SW 1271 (cell line): ENCODE results near the gene FCRL4.

ENCODE experiments used
- DNase-seq, 2 experiments: peaks; one replicate each; lab custom pipeline; 2025; lab: John Stamatoyannopoulos, UW

The FCRL4 gene

DNA sequence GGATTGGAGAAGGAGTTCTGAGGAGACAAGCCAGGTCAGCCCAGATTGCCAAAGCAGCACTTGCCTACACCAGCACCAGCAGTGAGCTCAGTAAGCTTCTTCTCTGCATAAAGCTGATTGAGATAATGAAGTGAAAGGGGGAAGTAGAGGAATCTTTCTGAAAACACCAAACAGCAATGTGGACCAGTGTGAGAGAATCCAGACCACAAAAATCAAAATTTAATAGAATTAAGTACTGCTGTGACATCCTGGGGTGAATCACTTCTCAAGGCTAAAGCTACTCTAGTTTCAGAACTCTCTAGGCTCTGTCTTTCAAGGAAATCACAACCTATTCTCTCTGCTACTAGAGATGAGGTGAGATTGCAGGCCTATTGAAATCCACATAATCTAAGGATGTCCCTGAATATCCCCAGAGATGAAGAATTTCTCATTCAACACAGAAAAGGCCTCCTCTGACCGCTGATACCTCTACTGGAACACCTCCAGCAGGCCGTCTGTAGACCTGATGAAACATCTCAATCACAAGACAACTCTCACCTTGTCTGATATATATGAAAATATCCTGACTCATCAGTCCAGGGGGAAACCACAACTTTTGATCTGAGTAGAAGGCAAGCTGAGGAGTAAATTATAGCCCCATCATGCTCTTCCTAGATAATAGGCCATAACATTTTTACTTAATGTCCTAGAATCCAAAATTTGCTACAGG, at the start of gene FCRL4:
Gene FCRL4 (minus strand): TSS at position 127 of the 709 bp plus-strand sequence. CDS start 141 bp downstream, outside the sequence.
- no peak for DNase-seq

DNA sequence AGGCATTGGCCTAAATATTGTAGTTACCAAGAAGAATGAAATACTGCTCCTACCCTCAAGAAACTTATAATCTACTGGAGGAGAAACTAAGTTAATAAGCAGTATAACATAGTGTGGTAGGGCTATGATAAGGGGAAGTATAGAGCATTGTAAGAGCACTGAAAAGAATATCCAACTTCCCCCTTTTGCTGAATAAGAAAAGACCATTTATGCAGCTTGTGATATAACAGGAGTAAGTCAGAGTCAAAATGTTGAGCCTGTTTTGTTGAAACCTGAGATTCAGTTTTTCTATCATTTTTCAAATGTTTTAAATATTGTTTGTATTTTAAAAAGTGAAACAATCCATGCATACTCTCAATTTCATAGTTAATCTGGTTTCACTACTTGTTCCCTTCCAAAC, 48.3 kb upstream of the FCRL4 start:
- no peak for DNase-seq

DNA sequence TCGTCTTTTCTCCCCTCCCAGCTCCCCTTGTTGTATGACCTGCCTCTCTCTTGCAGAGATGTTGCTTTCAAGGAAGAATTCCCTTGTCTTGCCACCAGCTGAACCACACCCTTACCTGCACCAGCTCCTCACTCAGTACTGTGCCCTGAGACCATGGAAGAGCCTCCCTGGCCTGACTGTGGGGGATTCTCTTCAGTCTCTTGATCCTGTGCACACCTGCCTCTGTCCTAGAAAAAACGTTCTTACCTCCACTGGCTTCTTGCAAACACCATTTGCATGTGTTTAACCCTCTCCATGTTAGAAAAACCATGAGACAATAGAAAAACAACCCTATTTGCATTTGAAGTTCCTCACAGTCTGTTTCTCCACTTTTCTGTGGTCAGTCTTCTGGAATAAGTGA, 43.3 kb upstream of the FCRL4 start:
- DNase-seq: no peak

DNA sequence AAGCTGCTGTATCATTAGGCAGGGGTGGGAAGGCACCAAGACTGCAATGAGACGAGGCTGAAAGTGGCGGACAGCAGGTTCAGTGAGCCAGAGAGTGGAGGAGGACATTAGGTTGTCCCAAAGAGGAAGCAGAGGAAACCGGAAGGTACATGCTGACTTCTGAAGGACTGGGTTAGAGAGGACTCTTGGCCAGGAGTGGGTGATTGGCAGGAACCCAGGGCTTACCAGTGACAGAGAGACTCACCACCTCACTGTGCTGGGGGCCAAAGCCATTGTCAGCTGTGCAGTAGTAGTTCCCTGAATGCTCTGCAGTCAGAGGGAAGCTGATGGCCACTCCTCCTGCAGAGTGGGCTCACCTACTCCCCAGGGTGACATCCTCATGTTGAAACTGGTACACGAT, 41.9 kb upstream of the FCRL4 start:
- no peak for DNase-seq

DNA sequence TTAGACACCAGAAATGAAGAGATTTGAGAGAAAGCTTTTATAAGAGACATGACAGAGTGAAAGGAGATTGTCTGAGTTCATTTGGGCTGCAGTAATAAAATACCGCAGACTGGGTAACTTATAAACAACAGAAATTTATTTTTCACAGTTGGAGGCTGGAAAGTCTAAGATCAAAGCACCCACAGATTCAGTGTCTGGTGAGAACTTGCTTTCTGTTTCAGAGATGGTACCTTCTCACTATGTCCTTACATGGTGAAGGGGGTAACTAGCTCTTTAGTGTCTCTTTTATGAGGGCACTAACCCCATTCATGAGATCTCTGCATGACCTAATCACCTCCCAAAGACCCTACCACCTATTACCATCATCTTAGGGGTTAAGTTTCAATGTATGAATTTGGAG, 30.9 kb upstream of the FCRL4 start:
- no peak for DNase-seq

DNA sequence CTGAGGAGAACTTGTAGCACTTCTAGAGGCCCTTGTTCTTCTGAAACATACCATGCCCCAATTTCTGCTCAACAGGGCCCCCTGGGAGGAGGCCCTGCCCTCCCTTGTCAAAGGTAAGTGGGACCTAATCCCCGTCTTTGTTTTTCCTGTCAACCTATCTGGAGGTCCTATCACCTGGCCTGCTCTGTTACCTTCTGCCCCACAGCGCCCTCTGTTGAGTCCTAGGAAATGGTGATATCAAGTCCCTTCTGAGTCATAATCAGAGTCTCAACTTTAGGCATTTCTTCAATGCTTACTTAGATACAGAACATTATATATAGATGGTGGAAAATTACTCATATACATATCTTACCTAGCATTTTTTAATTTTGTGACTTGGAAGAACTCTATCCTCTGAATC, 28.2 kb upstream of the FCRL4 start:
- no peak for DNase-seq

DNA sequence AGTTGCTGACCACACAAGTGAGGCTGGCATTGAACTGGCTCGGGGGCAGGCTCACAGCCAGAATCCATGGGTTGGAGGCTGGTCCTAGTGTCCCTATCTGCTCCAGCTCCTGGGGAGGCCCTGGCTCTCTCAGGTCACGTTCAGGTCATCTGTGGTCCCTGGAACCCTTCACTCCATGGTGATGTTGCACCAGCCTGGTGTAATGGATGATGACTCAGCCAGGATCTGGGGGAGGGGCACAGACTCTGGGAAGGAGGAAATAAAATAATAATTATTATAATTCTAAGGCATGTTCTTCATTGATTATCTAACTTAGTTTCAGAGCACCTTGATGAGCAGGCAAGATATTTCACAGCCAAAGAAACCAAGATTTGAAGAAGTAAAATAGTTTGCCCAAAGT, 26.6 kb upstream of the FCRL4 start:
- no peak for DNase-seq

DNA sequence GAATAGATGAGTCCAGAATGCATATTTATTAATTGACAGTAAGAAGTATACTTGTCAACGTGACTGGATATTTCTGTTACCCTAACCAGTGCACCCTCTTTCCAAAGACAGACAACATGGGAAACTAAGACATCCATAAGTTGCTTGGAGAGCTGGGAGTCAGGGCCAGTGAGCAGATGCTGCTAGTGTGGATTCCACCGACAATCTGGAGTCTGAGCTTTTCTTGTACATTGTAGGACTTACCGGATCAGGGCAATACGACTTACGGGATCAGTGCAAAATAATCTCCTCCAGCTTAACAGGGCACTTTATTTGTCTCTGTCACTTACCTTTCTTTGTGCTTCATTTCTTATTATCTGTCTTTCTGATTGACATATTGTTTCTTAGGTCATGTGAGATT, 24.6 kb upstream of the FCRL4 start:
- no peak for DNase-seq

DNA sequence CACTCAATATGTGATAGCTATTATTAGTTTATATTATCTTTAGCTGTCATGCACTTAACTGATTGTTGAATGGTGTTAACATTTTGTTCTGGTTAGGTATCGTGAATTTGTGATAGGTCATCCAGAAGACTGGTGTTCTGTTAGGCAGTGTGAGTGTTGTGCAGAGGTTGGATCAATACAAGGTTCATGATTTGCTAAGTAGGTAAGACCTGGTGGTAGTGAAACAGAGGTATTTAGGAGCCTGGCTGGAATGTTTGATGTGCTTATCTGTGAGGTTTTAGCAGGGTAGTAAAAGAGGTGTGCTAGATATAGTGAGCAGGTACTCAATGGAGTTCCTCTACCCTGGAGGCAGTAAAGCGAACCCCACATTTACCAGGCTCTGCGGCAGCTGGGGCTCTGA, 20.3 kb upstream of the FCRL4 start:
- no peak for DNase-seq

DNA sequence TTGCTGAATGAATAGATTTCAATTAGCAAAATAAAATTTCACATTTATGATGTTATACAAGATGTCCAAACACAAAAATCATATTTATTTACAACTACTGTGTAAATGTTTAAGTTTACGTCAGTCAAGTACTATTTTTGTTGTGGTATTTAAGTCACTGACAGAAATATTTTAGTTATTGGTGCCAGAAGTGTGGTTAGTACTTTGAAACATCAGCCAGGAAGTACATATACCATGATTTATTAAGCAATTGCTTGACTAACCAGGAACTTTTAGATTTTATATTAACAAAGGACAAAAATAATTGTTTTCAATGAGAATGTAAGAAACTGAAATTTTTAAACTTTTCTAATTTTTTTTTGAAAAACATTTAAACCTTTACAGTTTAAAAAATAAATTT, 2.4 kb upstream of the FCRL4 start:
- no peak for DNase-seq

DNA sequence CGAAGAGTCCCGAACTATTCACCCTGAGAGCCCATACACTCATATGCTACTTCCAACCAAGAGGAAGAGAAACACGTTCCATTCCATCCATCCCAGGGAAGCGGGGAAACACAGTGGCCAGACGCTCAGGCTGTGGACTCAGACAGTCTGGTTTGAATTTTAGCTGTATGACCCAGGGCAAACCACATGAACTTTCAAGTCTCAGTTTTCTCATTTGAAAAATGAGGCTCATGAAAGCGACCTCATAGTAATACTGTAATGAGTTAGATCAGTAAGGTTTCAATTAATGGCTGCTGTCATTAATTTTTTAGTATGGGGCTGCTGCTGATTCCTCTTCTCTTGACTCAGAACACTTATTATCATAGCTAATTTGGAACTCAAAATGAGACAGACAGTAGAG, 1.5 kb downstream of the FCRL4 start:
- no peak for DNase-seq

DNA sequence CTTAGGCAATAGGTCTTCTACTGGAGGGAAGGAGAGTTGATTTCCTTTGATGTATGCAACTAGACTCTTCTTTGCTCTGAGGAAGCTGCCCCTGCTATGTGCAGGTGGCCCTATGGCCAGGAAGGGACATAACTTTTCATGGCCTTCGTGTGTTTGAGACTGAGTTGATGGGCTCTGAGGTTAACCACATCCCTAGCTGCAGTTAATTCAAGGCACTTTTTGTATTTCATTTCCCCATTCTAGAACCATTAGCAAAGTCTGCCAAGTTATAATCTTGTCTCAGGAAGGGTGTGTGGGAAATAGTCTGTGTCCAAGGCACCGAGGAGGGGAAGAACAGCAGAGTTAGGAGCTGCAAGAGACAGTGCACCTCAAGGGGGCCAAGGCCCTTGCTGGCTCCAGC, 2.5 kb downstream of the FCRL4 start:
- DNase-seq: no peak

DNA sequence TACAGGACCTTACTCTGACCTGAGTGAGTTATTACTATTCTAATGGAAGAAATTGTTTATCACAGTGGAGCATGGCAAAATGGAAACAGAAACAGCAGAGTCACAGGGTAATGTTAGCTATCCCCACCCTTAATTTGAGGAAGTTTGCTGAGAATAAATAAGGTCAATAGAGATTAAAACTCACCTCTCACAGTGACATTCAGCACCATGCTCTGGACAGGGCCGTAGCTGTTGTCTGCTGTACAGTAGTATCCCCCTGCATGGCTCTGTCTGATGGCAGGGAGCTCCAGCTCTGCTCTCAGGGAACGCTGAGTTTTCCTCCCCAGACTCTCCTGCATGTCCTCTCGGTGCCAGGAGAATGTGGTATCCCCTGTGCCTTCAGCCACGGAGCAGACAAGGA, 11.9 kb downstream of the FCRL4 start:
- DNase-seq: no peak

DNA sequence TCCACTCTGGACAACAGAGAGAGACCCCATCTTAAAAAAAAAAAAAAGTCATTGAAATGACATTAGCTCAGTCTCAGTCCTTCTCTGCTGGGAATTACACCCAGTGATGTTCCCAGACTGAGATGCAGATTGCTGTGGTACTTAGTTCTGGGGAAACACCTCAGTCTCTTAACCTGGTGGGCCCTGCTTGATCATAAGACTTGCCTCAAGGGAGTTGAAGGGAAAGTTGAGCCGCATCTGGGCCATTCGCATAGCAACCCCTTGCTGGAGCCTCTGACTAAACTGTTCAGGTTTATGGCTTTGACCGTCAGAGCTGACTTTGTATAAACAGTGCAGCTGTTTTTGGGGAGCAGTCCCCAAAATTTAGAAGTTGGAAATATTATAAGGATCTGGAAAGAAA, 13.4 kb downstream of the FCRL4 start:
- no peak for DNase-seq

DNA sequence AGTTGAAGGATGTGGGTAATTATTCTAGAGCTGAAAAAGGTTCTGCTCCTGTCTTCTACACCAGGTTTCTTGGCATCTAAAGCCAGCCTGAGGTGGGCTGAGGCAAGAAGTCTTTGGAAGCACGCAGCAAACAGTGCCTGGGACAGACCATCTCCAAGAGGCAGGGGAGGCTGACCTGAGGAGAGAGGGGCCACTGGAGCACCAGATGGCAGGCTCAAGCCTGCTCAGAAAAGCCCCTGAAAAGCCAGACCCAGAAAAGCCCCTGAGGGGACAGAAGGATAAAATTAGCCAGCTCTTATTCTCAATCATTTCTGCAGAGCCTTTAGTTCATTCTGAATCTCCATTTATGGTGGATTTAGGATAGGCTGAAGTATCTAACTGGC, 17.1 kb downstream of the FCRL4 start:
- DNase-seq: no peak

DNA sequence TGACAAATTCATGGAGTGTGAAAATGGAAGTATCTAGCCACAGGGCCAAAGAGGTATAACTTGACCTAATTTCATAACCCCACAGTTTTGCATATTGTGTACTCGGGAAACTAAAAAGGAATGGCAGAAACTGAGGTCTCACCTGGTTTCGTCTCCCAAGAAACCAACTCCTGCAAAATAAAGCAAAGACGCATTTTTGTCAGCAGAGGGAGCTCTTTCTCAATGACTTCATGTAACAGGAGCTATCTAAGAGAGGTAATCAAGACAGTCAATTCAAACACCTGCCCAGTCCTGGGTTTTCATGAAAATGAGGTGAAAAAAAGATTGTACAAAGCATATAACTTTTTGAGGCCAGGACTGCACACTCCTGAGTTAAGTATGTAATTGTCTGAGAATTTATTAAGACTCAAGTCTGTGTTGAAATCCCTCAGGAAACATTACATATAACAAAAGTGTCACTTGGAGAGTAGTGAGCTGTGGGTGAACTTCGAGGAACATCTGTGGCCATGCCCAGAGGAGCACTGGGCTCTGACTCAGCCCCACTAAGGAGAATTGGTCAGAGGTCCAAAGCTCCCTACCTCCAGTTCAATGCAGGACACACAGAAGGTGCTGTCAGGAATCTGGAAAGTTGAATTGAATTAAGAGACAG, 17.6 kb downstream of the FCRL4 start:
- DNase-seq: peak in 1 of 2 experiments; percentile 30

DNA sequence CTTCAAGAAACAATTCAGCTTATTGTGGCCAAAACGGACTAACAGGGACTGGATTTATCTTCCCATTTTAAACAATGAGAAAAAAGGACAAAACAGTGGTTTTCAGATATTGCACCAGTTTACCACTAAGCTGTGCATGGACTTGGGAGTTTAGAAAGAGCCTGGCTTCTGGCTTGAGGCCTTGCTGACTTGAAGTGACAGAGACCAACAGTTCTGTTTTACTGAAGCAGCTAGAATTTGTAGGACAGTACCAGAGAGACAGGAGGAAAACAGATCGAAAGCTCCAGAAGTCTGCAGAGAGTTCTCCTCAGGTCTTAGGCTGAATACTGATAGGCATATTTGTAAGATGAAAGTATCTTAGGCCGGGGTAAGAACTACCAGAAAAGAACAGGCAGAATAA, 20.5 kb downstream of the FCRL4 start:
- DNase-seq: no peak

DNA sequence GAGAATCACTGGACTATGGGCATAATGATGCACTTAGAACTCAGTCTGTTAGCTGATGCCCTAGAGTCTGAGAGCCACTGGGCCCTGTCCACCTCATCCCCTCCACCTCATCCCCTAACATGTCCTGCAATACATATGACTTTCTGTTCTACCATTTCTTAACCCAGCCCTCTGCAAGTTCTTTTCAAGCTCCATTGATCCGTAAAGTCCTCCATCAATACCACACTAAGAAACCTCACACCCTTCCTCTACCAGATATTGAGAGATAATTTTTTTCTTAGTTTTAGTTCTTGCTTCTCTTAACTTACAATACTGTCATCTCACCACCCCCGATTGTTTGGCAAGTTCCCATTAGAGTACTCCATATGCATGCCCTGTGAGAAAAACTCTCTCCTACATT, 22.1 kb downstream of the FCRL4 start:
- no peak for DNase-seq

DNA sequence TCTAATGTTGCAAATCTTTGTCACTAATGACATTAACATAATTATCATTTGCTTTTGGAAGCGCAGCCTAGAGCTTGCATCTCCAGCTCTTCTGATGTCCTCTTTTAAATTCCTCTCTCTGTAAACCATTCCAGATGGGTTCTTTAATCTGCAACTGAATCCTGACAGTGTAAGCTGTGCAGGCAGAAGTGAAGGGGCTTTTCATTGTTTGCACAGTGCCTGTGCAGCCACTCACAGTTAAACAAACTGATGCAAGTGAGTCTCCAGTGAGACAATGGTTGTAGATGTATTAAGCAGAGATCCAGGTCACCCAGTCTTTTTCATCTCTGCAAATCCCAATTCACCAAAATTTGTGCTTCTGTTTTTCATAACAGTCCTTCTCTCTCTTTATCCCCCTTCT, 23.0 kb downstream of the FCRL4 start:
- no peak for DNase-seq

DNA sequence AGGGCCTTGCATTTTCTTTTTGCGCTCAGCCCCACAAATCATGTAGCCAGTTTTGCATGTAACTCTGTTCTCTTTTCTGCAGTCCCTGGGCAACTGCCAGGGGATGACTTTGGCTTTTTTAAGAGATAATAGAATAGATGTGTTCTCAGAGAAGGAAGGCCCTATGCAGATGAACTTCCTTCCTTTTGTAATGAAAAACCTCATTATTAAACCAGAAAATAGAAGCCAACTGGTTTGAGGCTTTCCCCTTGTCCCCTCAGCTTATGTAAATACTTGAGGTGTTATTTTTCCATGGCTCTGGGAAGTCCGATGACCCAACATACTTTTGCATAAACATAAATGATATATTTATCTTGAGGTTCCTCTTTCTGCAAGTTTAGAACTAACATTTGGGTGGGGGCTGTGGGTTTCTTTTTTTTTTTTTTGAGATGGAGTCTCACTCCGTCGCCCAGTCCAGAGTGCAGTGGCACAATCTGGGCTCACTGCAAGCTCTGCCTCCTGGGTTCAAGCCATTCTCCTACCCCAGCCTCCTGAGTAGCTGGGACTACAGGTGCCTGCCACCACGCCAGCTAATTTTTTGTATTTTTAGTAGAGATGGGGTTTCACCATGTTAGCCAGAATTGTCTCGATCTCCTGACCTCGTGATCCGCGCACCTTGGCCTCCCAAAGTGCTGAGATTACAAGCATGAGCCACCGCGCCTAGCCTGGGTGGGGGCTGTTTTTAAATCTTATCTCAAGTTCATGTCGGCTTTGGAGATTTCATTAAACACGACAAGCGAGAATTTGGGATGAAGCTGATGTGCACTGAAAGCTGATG, 31.2 kb downstream of the FCRL4 start:
- no peak for DNase-seq

DNA sequence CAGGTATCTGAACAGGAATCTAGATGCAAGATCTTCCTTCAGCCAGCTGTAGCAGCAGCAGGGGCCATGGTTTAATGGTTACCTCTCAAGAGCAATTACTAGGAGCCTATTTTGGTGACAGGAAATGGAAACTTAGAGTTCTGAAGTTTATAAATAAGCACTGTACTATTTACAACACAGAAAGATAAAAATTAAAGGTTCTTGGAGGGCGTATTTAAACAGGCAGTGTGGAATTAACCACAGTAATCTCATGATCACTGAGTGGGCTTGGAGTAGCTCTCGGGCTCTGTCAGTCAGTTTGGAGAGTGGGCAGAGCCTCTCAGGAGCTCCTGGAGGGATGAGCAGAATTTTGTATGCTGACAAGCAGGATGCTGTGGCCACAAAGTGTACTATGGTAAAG, 35.4 kb downstream of the FCRL4 start:
- DNase-seq: no peak

DNA sequence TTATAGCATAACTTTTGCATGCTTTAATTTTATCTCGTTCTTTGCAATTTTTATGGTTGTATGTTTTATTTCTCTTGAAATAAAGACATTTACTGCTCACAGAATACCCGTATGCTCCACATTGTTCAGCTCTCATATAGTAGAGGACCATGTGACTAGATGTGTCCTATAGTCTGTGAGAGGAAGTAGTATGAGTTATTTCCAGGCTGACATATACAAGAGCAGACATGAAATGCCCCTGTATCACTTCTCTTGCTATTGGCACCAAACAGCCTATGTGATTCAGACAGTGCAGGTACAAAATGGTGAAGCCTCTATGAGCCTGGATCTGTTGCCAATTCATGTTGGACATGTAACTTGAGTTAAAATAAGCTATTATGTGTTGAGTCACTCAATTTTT, 39.8 kb downstream of the FCRL4 start:
- no peak for DNase-seq
